T1000 (cell line): Measurements from ENCODE around the gene NOTCH1.

Source experiments
- DNase-seq: peaks from one replicate; lab custom pipeline; 2025; ENCODE audit warnings: mixed read lengths; lab: John Stamatoyannopoulos, UW

Gene NOTCH1

DNA sequence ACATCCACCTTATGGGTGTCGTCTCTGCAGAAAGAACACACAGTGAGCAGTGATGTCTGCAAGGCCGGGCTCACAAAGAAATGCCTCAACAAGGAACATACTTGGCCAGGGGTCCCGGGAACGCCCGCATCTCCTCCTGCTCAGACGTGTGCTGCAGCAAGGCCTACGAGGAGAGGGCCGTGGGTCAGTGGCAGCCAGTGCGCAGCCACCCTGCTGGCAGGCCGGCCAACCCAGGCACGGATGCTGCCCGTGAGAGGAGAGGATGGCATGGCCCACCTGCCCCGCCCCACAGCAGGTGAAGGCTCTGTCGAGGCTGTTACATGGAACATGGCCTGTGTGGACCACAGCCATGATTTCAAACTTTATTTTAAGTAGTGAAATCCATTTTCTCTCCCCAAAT is 82.3 kb downstream of the NOTCH1 start:
- no peak for DNase-seq

DNA sequence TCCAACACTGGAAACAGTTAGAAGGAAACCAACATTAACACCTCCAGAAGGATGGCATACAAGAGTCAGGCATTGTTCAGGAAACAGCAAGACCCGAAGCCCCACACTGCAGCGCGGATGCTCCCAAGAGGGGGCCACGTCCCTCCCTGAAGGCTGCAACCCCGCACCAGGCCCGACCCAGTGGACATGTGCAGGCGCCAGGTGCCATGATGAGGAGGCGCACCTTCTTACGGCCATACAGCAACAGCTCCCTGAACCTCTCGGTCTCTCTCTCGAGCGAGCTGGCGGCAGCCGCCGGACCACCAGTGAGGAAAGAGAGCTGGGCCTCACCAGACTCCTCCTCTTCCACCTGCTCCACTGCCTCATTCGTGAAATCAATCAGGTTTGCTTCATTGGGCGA is 83.2 kb downstream of the NOTCH1 start:
- no peak for DNase-seq

- DNase-seq, result no peak
These were observed 85.0 kb downstream of the NOTCH1 start for GRCh38 chr9:136460772-136461325.

DNA sequence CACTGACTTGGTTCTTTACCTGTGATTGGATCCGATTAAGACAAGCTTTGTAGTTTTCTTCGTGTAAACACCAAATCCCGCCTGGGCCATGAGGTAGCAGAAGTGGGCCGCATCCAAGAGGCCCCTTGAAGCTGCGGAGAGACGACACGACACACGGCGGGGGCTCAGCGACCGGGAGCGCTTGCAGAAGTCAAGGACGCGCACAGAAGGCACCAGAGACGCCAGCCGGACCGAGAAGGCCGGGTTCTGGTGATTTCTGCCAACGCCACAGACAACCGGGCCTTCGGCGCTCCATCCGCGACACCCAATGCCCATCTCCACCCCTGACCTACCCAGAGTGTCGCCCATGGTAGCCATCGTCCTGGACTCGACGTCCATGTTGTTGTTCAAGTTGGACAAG is 86.4 kb downstream of the NOTCH1 start:
- DNase-seq, result no peak

DNA sequence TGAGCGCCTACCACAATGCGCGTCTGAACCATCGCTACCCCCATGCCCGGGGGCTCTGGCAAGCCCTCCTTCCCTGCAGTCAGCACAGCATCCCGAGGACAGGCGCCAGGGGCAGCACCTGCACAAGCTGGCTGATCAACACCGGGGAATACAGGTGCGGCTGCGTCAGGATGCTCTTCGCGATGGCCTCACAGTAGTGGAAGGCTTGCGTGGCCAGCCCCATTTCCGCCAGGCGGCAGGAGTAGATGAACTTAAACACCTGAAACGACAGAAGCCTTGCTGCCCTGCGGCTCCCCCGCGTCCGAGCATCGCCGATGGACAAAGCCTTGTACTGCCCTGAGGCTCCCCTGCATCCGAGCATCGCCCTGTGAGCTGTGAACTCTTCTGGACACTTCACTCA is 88.5 kb downstream of the NOTCH1 start:
- DNase-seq, result no peak

GRCh38 chr9:136456258-136456657 is 89.6 kb downstream of the NOTCH1 start:
- no peak for DNase-seq

DNA sequence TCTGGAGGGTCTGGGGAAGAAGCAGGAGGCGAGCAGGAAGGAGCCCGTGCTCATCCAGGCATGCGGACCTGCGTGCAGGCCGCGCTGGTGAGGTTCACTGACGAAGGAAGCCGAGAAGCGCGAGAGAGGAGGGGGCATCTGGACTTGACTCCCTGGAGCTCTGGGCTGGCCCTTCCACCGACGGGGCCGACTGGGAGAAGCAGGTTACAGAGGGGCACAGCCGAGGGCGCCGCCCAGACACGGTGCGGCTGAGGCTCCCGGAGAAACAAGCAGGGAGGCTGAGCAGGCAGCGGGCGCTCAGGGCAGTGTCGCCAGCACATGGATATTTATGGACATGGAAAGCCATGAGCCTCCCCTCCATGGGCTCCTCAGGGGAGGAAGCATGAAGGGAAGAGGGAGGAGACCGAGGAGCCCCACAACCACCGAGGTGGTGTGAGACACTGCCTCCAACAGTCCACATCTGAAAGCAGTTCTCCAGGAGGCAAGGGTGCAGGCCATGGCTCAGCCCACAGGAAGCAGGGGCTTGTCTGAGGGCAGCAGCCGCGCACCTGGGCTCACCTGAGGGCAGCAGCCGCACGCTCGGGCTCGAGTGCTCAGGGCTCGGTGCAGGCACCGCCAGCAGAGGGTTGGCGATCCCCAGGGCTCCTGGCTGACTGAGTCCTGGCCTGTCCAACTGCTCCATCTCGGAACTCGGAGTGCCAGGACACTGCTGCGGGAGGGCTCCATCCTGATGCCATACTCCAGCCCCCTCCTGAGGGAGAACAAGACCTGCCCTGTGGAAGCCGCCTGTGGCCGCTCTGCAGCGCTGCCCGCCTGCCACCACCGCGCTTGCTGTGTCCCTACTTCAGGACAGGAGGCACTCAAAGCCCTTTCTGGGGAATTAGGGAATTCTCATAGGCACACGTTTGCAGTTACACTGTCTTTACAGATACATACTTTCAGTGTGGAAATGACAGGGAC is 90.5 kb downstream of the NOTCH1 start:
- no peak for DNase-seq

- no peak for DNase-seq
These were observed 91.6 kb downstream of the NOTCH1 start for GRCh38 chr9:136454026-136454796.

DNA sequence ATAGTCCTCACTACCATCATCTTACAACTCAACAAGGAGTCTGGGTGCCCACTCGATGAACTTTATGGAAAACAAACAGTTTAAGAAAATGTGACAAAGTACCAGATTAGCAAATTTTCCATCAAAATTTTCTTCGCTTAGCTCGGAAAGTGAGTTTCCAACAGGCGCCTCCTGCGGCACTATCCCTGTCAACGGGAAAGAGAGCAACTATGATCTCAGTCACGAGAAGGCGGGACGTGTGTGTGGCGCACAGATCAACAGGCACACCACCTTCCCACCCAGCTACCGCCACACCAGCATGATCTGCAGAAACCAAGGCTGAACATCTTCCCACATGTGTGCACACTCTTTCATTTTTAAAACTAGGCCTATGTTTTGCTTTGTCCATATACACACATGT is 92.5 kb downstream of the NOTCH1 start:
- no peak for DNase-seq

GRCh38 chr9:136451221-136451877 is 94.5 kb downstream of the NOTCH1 start:
- DNase-seq, result no peak

DNA sequence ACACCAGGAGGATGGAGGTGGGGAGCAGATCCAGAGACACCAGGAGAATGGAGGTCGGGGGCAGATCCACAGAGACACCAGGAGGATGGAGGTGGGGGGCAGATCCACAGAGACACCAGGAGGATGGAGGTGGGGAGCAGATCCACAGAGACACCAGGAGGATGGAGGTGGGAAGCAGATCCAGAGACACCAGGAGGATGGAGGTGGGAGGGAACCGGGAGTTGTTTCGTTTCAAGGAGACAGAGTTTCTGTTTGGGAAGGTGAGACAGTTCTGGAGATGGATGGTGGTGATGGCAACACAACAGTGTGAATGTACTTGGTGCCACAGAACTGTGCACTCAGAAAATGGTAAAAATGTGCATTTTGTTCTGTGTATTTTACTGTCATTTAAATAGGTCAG is 97.2 kb downstream of the NOTCH1 start:
- DNase-seq, result no peak

GRCh38 chr9:136447173-136447778 is 98.6 kb downstream of the NOTCH1 start:
- DNase-seq, result no peak

GRCh38 chr9:136445799-136446198 is 100.0 kb downstream of the NOTCH1 start:
- no peak for DNase-seq
